Cardiac fibroblast (primary cell): ENCODE data around the gene GRAMD1B.

ENCODE experiments used
- DNase-seq, 2 donors: peaks; one replicate each; pipeline versions ENCODE4 v3.0.0 to v3.0.0-alpha.2; 2010; ENCODE audit warnings: low read depth in 2 of 2
- H3K4me3 ChIP-seq, 2 donors: replicated peaks in 1 of 2; 1 replicate in 1 of 2; 2 replicates in 1 of 2; pipeline ENCODE4 v1.5.1; 2011; ENCODE audit warnings: low read depth in 2 of 2, low read length in 2 of 2, mild to moderate bottlenecking in 2 of 2, moderate library complexity in 1 of 2
- CTCF ChIP-seq: IDR thresholded peaks from one replicate; pipeline ENCODE4 v1.5.1; 2011; ENCODE audit warnings: low read depth, mild to moderate bottlenecking, low read length, inconsistent platforms

Gene GRAMD1B

GRCh38 chr11:123421589-123421988 is 8.5 kb upstream of the GRAMD1B start:
- no peak for DNase-seq
- TF ChIP-seq CTCF = no peak
- no peak overlapping the region for H3K4me3 ChIP-seq

DNA sequence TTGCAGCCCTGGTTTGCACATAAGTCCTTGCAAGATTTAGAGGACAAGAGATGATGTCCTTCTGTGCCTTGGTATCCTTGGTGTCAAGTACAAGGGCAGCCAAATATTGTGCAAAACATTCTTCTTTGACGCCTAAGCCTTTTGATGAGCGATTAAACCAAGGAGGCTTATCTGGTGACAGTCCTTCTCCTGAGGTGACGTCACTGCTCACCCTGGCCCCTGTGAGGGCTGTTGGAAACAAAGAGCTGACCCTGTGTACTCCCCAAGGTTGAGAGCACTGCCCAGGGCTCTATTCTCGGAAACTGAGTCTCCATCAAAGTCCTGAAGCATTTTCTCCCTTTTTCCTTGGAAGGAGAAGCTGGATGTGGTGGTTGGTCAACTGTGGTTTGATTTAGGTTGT is 4.7 kb upstream of the GRAMD1B start:
- TF ChIP-seq CTCF = no peak
- H3K4me3 ChIP-seq = no peak overlapping the region
- DNase-seq = no peak

- TF ChIP-seq CTCF = no peak
- H3K4me3 ChIP-seq = no peak overlapping the region
- no peak for DNase-seq
Measured at GRCh38 chr11:123426789-123427188, 3.3 kb upstream of the GRAMD1B start.

GRCh38 chr11:123427405-123427804 is 2.7 kb upstream of the GRAMD1B start:
- DNase-seq = no peak

GRCh38 chr11:123428116-123428715 is 1.9 kb upstream of the GRAMD1B start:
- H3K4me3 ChIP-seq = no peak overlapping the region
- TF ChIP-seq CTCF = no peak
- peak in 1 of 2 donors; percentile 41 for DNase-seq

More at GRCh38 chr11:123427405-123427804, 2.7 kb upstream of the GRAMD1B start:
- H3K4me3 ChIP-seq = no peak overlapping the region
- no peak for TF ChIP-seq CTCF

DNA sequence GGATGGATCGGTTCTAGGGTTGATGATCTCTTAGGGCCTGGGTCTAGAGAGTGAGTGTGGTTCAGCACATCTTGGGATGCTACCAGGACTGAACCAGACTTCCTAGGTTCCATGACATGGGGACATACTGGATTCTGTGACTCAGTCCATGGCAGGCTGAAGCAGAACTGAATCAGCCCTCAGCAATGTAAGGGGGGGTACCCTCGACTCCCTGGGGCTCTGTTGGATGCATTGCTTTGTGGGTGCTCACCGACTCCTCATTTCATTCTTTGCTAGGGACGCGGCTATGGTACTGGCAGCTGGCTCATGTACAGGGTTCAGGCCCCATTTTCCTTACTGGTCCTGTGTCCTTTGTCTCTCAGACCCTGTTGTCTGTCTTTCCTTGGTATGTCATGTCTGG is 733 bp upstream of the GRAMD1B start:
- no peak for TF ChIP-seq CTCF
- no peak overlapping the region for H3K4me3 ChIP-seq
- peak in 1 of 2 donors; percentile 90 for DNase-seq
